HUES48 (cell line): ENCODE results near the gene PTBP2.

Source experiments
- H3K27ac ChIP-seq: one replicate; pipeline ENCODE4 v1.7.0; 2013; ENCODE audit warnings: low read depth, low read length, inconsistent platforms
- H3K27me3 ChIP-seq: 2 replicates; pipeline ENCODE4 v1.6.1; 2013; ENCODE audit warnings: mild to moderate bottlenecking, low read length; ENCODE audit not compliant: control insufficient read depth, insufficient read depth
- H3K36me3 ChIP-seq: 2 replicates; pipeline ENCODE4 v1.6.1; 2013; ENCODE audit warnings: low read length; ENCODE audit not compliant: control insufficient read depth, insufficient read depth
- H3K4me1 ChIP-seq: 2 replicates; pipeline ENCODE4 v1.6.1; 2013; ENCODE audit warnings: mild to moderate bottlenecking, low read length; ENCODE audit not compliant: control insufficient read depth, insufficient read depth
- H3K4me3 ChIP-seq: 2 replicates; pipeline ENCODE4 v1.5.1; 2013; ENCODE audit warnings: mild to moderate bottlenecking, low read depth, low read length
- H3K9ac ChIP-seq: 2 replicates; pipeline ENCODE4 v1.6.1; 2013; ENCODE audit warnings: mild to moderate bottlenecking, low read depth, low read length, moderate library complexity
- H3K9me3 ChIP-seq: 2 replicates; pipeline ENCODE4 v1.6.1; 2013; ENCODE audit warnings: low read length; ENCODE audit not compliant: control insufficient read depth, insufficient read depth

PTBP2 gene

DNA sequence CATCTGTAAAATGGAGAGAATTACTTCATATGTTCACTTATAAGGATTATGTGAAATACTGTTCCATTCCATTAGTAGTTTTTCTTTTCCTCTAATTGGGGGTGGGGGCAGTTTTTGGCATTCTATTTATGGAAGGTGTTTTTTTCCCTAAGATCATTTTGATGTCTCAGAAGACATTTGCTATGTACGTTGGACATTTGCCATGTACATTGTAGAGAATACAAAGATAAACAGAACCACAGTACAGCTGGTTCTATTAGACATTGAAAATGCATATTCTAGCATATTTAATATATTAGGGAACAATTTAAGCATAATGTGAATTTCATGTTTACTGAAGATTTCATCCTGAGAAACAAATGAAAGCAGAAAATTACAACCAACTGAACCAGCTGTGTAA lies 98.5 kb downstream of the PTBP2 start:
- Histone ChIP-seq H3K27ac (no peak overlapping the region), H3K9me3 (no peaks in the 10 kb centered on the region), H3K9ac (no peak overlapping the region), H3K27me3 (no peaks in the 10 kb centered on the region), H3K4me1 (no peaks in the 10 kb centered on the region), H3K4me3 (no peak overlapping the region), H3K36me3 (peaks cover 28% of the 10 kb centered on the region)

DNA sequence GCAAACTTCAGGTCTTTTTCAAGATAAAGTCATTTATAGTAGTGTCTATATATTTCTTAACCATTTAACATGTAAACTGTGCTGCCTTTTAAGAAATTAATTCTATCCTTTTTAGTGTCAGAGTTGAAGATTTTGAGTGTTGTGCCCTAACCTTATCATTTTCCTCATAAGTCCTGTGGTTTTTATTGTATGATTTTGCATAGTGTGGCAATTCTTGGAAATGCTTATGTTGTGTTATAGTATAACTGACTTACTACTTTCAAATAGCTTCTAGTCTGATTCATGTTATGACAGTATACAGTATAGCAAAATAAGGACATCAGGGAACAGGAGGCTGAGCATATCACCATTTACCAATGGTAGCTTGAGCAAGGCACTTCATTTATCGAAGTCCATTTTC lies 99.1 kb downstream of the PTBP2 start:
- no peak overlapping the region for H3K9ac ChIP-seq
- H3K27ac ChIP-seq = no peak overlapping the region
- no peaks in the 10 kb centered on the region for H3K9me3 ChIP-seq
- peaks cover 24% of the 10 kb centered on the region; the same call in 1 of the 2 replicates for H3K36me3 ChIP-seq
- no peaks in the 10 kb centered on the region for H3K27me3 ChIP-seq
- H3K4me1 ChIP-seq = no peaks in the 10 kb centered on the region
- H3K4me3 ChIP-seq = no peak overlapping the region

DNA sequence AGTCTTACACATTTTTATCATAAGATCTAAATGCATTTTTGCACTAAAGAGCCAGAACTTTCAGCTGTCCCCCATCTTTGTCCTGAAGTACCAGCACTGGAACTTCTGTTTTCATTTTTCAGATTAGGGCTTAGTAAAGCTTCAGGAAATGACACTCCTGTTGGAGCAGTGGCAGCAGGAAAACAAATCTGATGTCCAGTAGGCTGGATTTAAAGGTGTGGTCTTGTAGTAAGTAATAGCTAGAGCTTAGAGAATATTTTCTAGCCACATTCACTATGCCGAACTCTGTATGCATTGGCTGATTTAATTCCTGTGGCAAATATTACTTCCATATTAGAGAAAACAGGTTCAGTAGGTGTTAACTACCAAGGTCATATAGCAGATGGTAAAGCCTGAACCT lies 103.6 kb downstream of the PTBP2 start:
- Histone ChIP-seq H3K36me3 (0 out of 2 replicates have a peak, but pooled peaks cover 9% of the 10 kb centered on the region), H3K27me3 (no peaks in the 10 kb centered on the region), H3K9ac (no peak overlapping the region)

DNA sequence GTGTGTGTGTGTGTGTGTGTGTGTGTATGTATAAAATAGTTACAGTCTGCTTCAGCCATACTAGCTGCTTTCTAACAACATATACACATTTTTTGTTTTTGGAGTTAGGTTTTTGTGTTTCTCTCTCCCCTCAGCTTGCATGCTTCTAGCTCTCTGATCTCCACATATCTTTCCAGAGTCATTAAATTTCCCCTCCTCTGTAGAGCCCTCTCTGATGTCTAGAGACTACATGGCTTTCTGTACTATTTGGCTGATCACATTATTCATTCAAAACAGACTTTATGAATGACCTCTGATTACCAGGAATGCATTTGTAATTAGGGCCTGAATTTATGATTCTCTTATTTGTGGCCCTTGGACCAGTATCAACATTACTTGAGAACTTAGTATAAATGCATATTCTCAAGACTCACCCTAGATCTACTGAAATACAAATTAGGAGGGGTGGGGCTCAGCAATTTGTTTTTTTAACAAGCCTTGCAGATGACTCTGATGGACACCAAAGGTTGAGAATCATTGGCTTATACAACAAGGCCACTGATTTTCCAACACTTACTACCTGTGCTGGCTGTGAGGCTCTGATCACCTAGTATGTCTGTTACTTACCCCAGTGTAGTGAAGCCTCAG lies 104.5 kb downstream of the PTBP2 start:
- no peak overlapping the region for H3K27ac ChIP-seq
- H3K27me3 ChIP-seq = no peaks in the 10 kb centered on the region
- H3K9me3 ChIP-seq = no peaks in the 10 kb centered on the region
- H3K9ac ChIP-seq = no peak overlapping the region
- H3K36me3 ChIP-seq = 0 out of 2 replicates have a peak, but pooled peaks cover 7% of the 10 kb centered on the region
- H3K4me3 ChIP-seq = no peak overlapping the region
- no peaks in the 10 kb centered on the region for H3K4me1 ChIP-seq

More for the DNA sequence above, 103.6 kb downstream of the PTBP2 start:
- Histone ChIP-seq H3K9me3 (no peaks in the 10 kb centered on the region), H3K27ac (no peak overlapping the region), H3K4me1 (no peaks in the 10 kb centered on the region), H3K4me3 (no peak overlapping the region)

DNA sequence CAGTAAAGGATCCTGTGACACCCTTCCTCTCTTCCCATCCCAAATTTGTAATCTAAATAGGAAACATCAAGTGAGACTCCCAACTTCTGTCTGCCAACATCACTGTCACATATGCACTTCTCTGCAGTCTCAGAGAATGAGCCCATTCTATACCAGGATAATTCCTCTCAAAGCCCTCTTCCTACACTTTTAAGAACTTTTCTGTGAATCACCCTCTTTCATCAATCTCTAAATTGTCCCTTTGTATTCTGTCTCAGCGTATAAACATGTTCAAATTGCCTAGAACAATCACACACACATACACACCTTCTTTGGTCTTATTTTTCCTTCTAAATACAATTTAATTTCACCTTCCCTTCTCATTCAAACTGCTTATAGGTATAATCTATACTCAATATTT lies 111.8 kb downstream of the PTBP2 start:
- peaks cover 7% of the 10 kb centered on the region; the same call in 1 of the 2 replicates for H3K4me1 ChIP-seq
- H3K9me3 ChIP-seq = no peaks in the 10 kb centered on the region
- H3K27me3 ChIP-seq = no peaks in the 10 kb centered on the region
- H3K36me3 ChIP-seq = no peaks in the 10 kb centered on the region
- no peak overlapping the region for H3K27ac ChIP-seq
- H3K9ac ChIP-seq = no peak overlapping the region
- no peak overlapping the region for H3K4me3 ChIP-seq

DNA sequence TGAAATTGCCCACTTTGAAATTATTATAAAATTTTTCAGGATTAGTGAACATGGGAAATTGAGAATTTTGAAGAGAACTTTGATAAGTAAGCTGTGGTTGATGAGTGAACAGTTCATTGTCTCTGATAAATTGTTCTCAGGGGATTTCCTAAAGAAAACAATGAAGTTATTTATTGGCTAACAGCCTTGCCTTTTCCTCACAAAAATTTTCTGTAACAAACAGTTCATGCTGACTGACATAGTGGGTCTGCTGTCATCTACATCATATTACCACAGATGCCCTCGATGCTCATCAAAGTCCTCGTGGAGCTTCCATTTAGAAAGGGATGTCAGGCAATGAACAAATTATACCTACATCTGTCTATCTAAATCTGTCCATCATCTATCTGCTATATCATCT lies 113.4 kb downstream of the PTBP2 start:
- Histone ChIP-seq H3K27me3 (no peaks in the 10 kb centered on the region), H3K4me1 (peaks cover 7% of the 10 kb centered on the region; the same call in 1 of the 2 replicates), H3K27ac (no peak overlapping the region), H3K36me3 (no peaks in the 10 kb centered on the region), H3K9me3 (no peaks in the 10 kb centered on the region), H3K4me3 (no peak overlapping the region), H3K9ac (no peak overlapping the region)

DNA sequence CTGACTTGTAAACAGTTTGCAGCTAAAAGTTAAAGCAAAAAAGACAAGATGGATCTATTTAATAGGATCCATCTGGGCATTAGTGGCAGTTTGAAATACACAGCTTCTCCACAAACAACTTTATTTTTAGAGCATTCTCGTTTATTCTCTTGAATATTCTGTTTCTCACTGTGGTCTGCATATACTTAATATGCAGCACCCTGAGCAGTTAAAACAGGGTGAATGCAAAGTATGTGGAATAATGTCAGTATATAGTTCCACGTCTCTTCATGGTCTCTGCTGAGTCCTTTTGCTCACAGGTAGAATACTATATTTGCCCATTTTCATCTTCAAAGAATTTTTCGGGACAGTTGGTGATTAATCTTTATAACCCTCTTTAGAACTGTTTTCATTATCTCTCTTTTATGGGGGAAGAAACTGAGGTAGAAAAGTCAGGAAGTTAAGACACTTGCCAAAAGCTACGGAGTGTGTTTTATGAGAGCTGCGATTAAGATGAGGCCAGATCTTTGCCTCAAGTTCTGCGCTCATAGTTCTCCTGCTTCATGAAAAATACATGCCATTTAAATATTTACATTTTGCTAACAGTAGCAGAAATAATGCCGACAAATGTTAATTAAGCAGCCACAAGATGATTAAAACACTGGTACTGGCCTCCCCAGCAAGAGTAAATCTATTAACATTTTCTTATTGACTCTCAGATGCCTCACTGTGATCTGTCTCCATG lies 115.6 kb downstream of the PTBP2 start:
- Histone ChIP-seq H3K27me3 (no peaks in the 10 kb centered on the region), H3K27ac (no peak overlapping the region), H3K36me3 (no peaks in the 10 kb centered on the region), H3K9ac (no peak overlapping the region), H3K9me3 (no peaks in the 10 kb centered on the region), H3K4me3 (no peak overlapping the region), H3K4me1 (peaks cover 7% of the 10 kb centered on the region; the same call in 1 of the 2 replicates)

DNA sequence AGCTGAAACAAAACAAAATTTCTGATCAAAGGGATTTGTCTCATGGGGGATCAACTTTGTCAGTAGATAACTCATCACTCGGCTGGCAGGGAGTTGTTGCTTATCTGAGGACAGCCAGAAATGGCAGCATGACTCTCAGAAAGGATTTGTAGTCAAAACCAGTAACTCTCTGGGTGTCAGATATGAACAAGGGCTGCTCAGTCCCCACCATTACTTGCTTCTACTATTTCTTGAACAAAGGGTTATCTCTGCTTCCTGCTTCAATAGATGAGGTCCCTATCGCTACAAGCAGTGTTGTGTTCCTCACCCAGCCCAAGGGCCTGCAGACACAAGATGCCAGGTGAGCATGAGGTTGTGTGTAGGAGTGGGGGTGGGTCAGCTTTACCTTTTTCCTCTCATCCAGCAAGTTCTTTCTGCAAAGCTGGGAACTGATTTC lies 116.2 kb downstream of the PTBP2 start:
- Histone ChIP-seq H3K9me3 (no peaks in the 10 kb centered on the region), H3K36me3 (no peaks in the 10 kb centered on the region), H3K4me3 (no peak overlapping the region), H3K4me1 (peaks cover 7% of the 10 kb centered on the region; the same call in 1 of the 2 replicates), H3K27ac (no peak overlapping the region), H3K9ac (no peak overlapping the region), H3K27me3 (no peaks in the 10 kb centered on the region)

DNA sequence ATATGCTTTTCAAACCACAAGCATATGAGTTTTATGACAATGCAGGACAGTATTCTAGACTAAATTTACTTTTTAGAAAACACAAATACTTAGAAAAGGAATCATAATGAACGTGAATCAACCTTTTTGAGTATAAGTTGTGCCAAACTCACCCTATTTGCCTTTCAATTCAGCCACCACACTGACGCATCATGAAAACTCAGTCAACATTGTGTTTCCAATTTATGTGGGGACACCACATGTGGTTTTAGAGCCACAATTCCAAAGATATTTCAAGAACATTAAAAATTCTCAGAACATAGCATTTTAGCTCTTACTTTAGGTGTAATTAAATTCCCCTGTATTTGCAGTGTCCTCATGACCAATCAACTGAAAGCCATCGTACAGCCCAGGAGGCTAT lies 118.8 kb downstream of the PTBP2 start:
- no peak overlapping the region for H3K9ac ChIP-seq
- H3K27ac ChIP-seq = no peak overlapping the region
- no peaks in the 10 kb centered on the region for H3K36me3 ChIP-seq
- H3K4me3 ChIP-seq = no peak overlapping the region
- H3K9me3 ChIP-seq = no peaks in the 10 kb centered on the region
- H3K4me1 ChIP-seq = peaks cover 7% of the 10 kb centered on the region; the same call in 1 of the 2 replicates
- no peaks in the 10 kb centered on the region for H3K27me3 ChIP-seq

DNA sequence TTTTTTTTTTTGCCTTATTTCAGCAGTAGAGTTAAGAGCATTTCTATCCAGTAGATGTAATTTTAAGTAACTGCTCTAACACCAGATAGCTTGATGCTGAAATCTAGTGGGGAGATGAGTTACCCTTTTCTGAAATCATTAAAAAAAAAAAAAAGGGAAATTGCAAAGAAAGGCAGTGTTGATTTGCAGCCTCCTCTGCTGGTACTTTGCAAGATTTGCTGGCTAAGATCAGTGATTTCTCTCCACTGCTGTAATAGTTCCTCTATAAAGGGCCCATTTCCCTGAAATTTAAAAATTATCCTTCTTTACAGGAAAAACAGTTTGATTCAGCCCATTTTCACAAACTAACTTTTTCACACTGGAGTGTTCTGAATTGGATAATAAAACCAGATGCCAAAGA lies 120.6 kb downstream of the PTBP2 start:
- Histone ChIP-seq H3K9ac (no peak overlapping the region), H3K4me3 (no peak overlapping the region), H3K4me1 (peaks cover 7% of the 10 kb centered on the region; the same call in 1 of the 2 replicates), H3K27ac (no peak overlapping the region), H3K9me3 (no peaks in the 10 kb centered on the region), H3K36me3 (no peaks in the 10 kb centered on the region), H3K27me3 (no peaks in the 10 kb centered on the region)

DNA sequence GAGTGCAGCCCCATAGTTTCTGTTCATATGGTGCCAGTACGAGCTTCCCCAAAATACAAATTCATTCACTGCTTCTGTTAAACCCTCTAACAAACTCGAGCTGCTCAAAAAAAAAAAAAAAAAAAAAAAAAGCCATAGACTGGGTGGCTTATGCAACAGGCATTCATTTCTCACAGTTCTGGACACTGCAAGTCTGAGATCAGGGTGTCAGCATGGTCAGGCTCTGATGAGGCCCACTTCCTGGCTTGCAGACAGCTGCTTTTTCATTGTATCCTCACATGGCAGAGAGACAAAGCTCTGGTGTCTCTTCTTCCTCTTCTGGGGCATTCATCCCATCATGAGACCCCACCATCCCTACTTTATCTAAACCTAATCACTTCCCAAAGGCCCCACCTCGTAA lies 121.6 kb downstream of the PTBP2 start:
- Histone ChIP-seq H3K4me3 (no peak overlapping the region), H3K27me3 (no peaks in the 10 kb centered on the region), H3K4me1 (no peaks in the 10 kb centered on the region), H3K9me3 (no peaks in the 10 kb centered on the region), H3K9ac (no peak overlapping the region), H3K27ac (no peak overlapping the region), H3K36me3 (no peaks in the 10 kb centered on the region)
